HEK293 (cell line): ENCODE measurements around the gene TMEM208.

Experiments
- CTCF ChIA-PET: fragments of 350-600 bp; formaldehyde crosslinking; extraction: SDS; loops from one replicate; lab custom pipeline; 2021; ENCODE audit warnings: antibody characterized with exemption; lab: Yijun Ruan, JAX
- POLR2A ChIA-PET: fragments of 300-600 bp; formaldehyde crosslinking; extraction: SDS; loops from one replicate; lab custom pipeline; 2020; ENCODE audit warnings: antibody characterized with exemption, inconsistent platforms; lab: Yijun Ruan, JAX
- H3K27ac ChIP-seq: fragments of 200-500 bp; sonication (Bioruptor generic); 2 replicates; pipeline ENCODE4 v1.5.1; 2014; ENCODE audit warnings: low read depth, low read length, control low read depth, inconsistent platforms; ENCODE audit errors: extremely low read depth
- H3K36me3 ChIP-seq, 2 experiments: fragments of 200-500 bp in 1 of 2; sonication (Bioruptor generic) in 1 of 2; 1 replicate in 1 of 2; 2 replicates in 1 of 2; pipeline ENCODE4 v1.5.1; 2014 to 2017; ENCODE audit warnings: inconsistent platforms in 2 of 2, low read length in 2 of 2; ENCODE audit not compliant: control insufficient read depth in 2 of 2, insufficient read depth in 1 of 2
- H3K4me1 ChIP-seq: fragments of 200-500 bp; sonication (Bioruptor generic); 2 replicates; pipeline ENCODE4 v1.5.1; 2014; ENCODE audit warnings: mild to moderate bottlenecking, low read length, inconsistent platforms; ENCODE audit not compliant: control insufficient read depth, insufficient read depth
- H3K4me3 ChIP-seq: 2 replicates; pipeline ENCODE4 v1.5.1; 2011; ENCODE audit warnings: low read depth, mild to moderate bottlenecking, control low read depth, low read length, moderate library complexity
- H3K9me3 ChIP-seq: fragments of 200-500 bp; sonication (Bioruptor generic); 2 replicates; pipeline ENCODE4 v1.5.1; 2014; ENCODE audit warnings: low read depth, low read length, inconsistent platforms; ENCODE audit not compliant: control insufficient read depth, insufficient read depth
- GLI4 ChIP-seq: fragments of 450-650 bp; formaldehyde crosslinking; IDR thresholded peaks from 2 replicates; pipeline ENCODE4 v1.5.1; 2016; ENCODE audit warnings: missing biosample characterization, missing genetic modification characterization
- IKZF3 ChIP-seq: fragments of 450-650 bp; IDR thresholded peaks from 2 replicates; pipeline ENCODE4 v1.5.0; 2018; ENCODE audit warnings: missing biosample characterization, mild to moderate bottlenecking, missing genetic modification characterization, moderate library complexity
- INSM2 ChIP-seq: fragments of 450-650 bp; formaldehyde crosslinking; IDR thresholded peaks from 2 replicates; pipeline ENCODE4 v1.5.1; 2016; ENCODE audit warnings: missing biosample characterization, missing genetic modification characterization
- KLF16 ChIP-seq: fragments of 450-650 bp; formaldehyde crosslinking; IDR thresholded peaks from 2 replicates; pipeline ENCODE4 v1.5.1; 2017; ENCODE audit warnings: missing biosample characterization, missing genetic modification characterization
- KLF8 ChIP-seq: fragments of 450-650 bp; formaldehyde crosslinking; IDR thresholded peaks from 2 replicates; pipeline ENCODE4 v1.5.1; 2016; ENCODE audit warnings: missing biosample characterization, missing genetic modification characterization
- ZBTB17 ChIP-seq: fragments of 450-650 bp; formaldehyde crosslinking; IDR thresholded peaks from 2 replicates; pipeline ENCODE4 v1.5.1; 2016; ENCODE audit warnings: missing biosample characterization, missing genetic modification characterization
- ZBTB44 ChIP-seq: fragments of 450-650 bp; IDR thresholded peaks from 2 replicates; pipeline ENCODE4 v1.5.1; 2018; ENCODE audit warnings: missing biosample characterization, mild to moderate bottlenecking, missing genetic modification characterization
- ZFP41 ChIP-seq: fragments of 450-650 bp; formaldehyde crosslinking; IDR thresholded peaks from 2 replicates; pipeline ENCODE4 v1.5.1; 2016; ENCODE audit warnings: missing biosample characterization, missing genetic modification characterization, borderline replicate concordance
- ZNF112 ChIP-seq: fragments of 450-650 bp; formaldehyde crosslinking; IDR thresholded peaks from 2 replicates; pipeline ENCODE4 v1.5.0; 2017; ENCODE audit warnings: missing biosample characterization, missing genetic modification characterization
- ZNF169 ChIP-seq: fragments of 450-650 bp; formaldehyde crosslinking; IDR thresholded peaks from 2 replicates; pipeline ENCODE4 v1.5.1; 2016; ENCODE audit warnings: missing biosample characterization, missing genetic modification characterization
- ZNF211 ChIP-seq: fragments of 450-650 bp; formaldehyde crosslinking; IDR thresholded peaks from 2 replicates; pipeline ENCODE4 v1.5.1; 2016; ENCODE audit warnings: low read depth, missing biosample characterization, missing genetic modification characterization
- ZNF223 ChIP-seq: fragments of 450-650 bp; formaldehyde crosslinking; IDR thresholded peaks from 2 replicates; pipeline ENCODE4 v1.5.1; 2016; ENCODE audit warnings: missing biosample characterization, missing genetic modification characterization
- ZNF335 ChIP-seq: fragments of 450-650 bp; formaldehyde crosslinking; conservative IDR thresholded peaks from 2 replicates; pipeline ENCODE4 v1.5.1; 2016; ENCODE audit warnings: missing biosample characterization, missing genetic modification characterization
- ZNF341 ChIP-seq: fragments of 450-650 bp; formaldehyde crosslinking; IDR thresholded peaks from 2 replicates; pipeline ENCODE4; 2016; ENCODE audit warnings: low read depth, missing biosample characterization, missing genetic modification characterization
- ZNF350 ChIP-seq: fragments of 450-650 bp; formaldehyde crosslinking; IDR thresholded peaks from 2 replicates; pipeline ENCODE4 v1.5.0; 2017; ENCODE audit warnings: missing biosample characterization, mild to moderate bottlenecking, missing genetic modification characterization
- ZNF366 ChIP-seq: fragments of 450-650 bp; formaldehyde crosslinking; conservative IDR thresholded peaks from 2 replicates; pipeline ENCODE4 v1.5.1; 2016; ENCODE audit warnings: missing biosample characterization, missing genetic modification characterization
- ZNF394 ChIP-seq: fragments of 450-650 bp; formaldehyde crosslinking; IDR thresholded peaks from 2 replicates; pipeline ENCODE4 v1.5.1; 2016; ENCODE audit warnings: missing biosample characterization, missing genetic modification characterization, mild to moderate bottlenecking, moderate library complexity, borderline replicate concordance
- ZNF426 ChIP-seq: fragments of 450-650 bp; formaldehyde crosslinking; IDR thresholded peaks from 2 replicates; pipeline ENCODE4 v1.5.1; 2017; ENCODE audit warnings: missing biosample characterization, missing genetic modification characterization, mild to moderate bottlenecking, inconsistent platforms, moderate library complexity
- ZNF488 ChIP-seq: fragments of 450-650 bp; formaldehyde crosslinking; IDR thresholded peaks from 2 replicates; pipeline ENCODE4 v1.5.1; 2016; ENCODE audit warnings: missing biosample characterization, missing genetic modification characterization
- ZNF510 ChIP-seq: fragments of 450-650 bp; formaldehyde crosslinking; IDR thresholded peaks from 2 replicates; pipeline ENCODE4 v1.5.1; 2018; ENCODE audit warnings: mild to moderate bottlenecking, missing genetic modification characterization, missing biosample characterization; ENCODE audit not compliant: insufficient replicate concordance
- ZNF561 ChIP-seq: fragments of 450-650 bp; IDR thresholded peaks from 2 replicates; pipeline ENCODE4 v1.5.1; 2018; ENCODE audit warnings: missing biosample characterization, missing genetic modification characterization, borderline replicate concordance
- ZNF639 ChIP-seq: fragments of 450-650 bp; formaldehyde crosslinking; IDR thresholded peaks from 2 replicates; pipeline ENCODE4 v1.5.1; 2016; ENCODE audit warnings: missing biosample characterization, missing genetic modification characterization
- ZNF658 ChIP-seq: fragments of 450-650 bp; formaldehyde crosslinking; IDR thresholded peaks from 2 replicates; pipeline ENCODE4; 2016; ENCODE audit warnings: missing biosample characterization, missing genetic modification characterization
- ZNF776 ChIP-seq: fragments of 450-650 bp; formaldehyde crosslinking; IDR thresholded peaks from 2 replicates; pipeline ENCODE4 v1.5.0; 2017; ENCODE audit warnings: missing biosample characterization, missing genetic modification characterization, borderline replicate concordance
- TF ChIP-seq, protein P1 (sequence below): fragments of 450-650 bp; formaldehyde crosslinking; IDR thresholded peaks from 2 replicates; pipeline ENCODE4 v1.5.1; 2016; ENCODE audit warnings: missing biosample characterization, missing genetic modification characterization, low read depth
- TF ChIP-seq, protein P2 (sequence below): fragments of 450-650 bp; formaldehyde crosslinking; IDR thresholded peaks from 2 replicates; pipeline ENCODE4 v1.5.1; 2017; ENCODE audit warnings: missing biosample characterization, missing genetic modification characterization
- TF ChIP-seq, protein P3 (sequence below): fragments of 450-650 bp; formaldehyde crosslinking; IDR thresholded peaks from 2 replicates; pipeline ENCODE4 v1.5.1; 2016; ENCODE audit warnings: missing biosample characterization, missing genetic modification characterization

The TMEM208 gene

DNA sequence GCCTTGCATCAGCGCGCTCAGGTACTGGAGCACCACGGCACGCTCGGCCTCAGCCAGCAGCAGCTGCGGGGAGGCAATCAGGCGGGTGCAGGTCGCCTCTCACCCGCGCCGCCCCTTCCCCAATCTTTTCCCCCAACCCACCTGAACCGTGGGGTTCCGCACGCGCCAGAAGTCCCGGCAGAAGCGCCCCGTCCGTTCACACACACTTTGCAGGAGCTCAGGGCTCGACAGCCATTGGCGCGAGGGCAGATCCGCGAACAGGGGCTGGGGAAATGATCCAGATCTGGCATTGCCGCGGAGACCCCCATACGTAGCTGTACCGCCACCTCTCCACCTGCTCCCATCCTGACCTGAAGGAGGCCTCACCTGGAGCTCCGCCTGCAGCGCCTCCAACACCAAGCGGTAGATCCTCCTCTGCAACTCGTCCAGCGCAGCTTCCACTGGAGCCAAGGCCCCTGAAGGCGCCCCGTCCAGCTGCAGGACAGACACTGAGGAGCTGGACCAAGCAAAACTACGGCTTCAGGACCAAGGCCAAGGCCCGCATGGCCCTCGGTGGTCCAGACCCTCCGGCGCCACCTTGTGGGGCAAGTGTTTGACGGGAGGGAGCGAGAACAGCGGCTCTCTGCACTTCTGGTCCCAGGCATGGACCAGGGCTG is 41.8 kb upstream of the TMEM208 start (continued):
- TF ChIP-seq ZNF510 (no peak), ZNF223 (tag by site-specific recombination) (no peak), KLF16 (tag by site-specific recombination) (0 out of 2 replicates have a peak, but pooled peaks have one; percentile 44), ZFP41 (tag by site-specific recombination) (no peak), ZNF112 (tag by site-specific recombination) (no peak), KLF8 (tag by site-specific recombination) (no peak), GLI4 (tag by site-specific recombination) (no peak), ZNF561 (tag by site-specific recombination) (peak; percentile 44; the same call in 1 of the 2 replicates), ZNF335 (tag by site-specific recombination) (peak; percentile 61), ZNF350 (no peak), ZNF169 (no peak), ZNF488 (no peak), INSM2 (tag by site-specific recombination) (no peak), ZNF426 (no peak), ZNF211 (tag by site-specific recombination) (no peak)
- TF ChIP-seq, protein P1, sequence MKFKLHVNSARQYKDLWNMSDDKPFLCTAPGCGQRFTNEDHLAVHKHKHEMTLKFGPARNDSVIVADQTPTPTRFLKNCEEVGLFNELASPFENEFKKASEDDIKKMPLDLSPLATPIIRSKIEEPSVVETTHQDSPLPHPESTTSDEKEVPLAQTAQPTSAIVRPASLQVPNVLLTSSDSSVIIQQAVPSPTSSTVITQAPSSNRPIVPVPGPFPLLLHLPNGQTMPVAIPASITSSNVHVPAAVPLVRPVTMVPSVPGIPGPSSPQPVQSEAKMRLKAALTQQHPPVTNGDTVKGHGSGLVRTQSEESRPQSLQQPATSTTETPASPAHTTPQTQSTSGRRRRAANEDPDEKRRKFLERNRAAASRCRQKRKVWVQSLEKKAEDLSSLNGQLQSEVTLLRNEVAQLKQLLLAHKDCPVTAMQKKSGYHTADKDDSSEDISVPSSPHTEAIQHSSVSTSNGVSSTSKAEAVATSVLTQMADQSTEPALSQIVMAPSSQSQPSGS (tag by site-specific recombination): no peak
- TF ChIP-seq, protein P2, sequence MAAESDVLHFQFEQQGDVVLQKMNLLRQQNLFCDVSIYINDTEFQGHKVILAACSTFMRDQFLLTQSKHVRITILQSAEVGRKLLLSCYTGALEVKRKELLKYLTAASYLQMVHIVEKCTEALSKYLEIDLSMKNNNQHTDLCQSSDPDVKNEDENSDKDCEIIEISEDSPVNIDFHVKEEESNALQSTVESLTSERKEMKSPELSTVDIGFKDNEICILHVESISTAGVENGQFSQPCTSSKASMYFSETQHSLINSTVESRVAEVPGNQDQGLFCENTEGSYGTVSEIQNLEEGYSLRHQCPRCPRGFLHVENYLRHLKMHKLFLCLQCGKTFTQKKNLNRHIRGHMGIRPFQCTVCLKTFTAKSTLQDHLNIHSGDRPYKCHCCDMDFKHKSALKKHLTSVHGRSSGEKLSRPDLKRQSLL (tag by site-specific recombination): no peak
- TF ChIP-seq, protein P3, sequence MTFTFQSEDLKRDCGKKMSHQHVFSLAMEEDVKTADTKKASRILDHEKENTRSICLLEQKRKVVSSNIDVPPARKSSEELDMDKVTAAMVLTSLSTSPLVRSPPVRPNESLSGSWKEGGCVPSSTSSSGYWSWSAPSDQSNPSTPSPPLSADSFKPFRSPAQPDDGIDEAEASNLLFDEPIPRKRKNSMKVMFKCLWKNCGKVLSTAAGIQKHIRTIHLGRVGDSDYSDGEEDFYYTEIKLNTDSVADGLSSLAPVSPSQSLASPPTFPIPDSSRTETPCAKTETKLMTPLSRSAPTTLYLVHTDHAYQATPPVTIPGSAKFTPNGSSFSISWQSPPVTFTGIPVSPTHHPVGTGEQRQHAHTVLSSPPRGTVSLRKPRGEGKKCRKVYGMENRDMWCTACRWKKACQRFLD (tag by site-specific recombination): no peak

DNA sequence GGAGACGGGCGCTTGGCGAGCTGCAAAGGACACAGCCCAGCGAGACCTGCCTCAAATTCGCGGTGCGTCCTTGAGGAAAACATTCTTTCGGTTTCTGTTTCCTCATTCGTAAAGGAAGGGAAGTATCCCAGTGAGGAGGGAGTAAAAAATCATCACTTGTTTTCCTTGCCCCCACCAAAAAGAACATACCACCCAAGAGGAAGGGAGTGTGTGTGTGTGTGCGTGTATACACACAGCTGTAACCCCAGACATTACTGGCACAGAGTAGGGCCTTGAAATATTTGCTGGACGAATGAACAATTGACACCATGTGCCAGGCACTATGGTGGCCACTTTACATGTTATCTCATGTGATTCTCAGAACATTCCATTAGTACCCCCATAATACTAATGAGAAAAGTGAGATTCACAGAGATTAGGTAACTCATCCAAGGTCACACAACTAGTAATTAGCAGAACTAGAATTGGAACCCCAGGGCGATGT is 41.2 kb upstream of the TMEM208 start:
- ChIA-PET CTCF (interaction anchor here (0.6 to 2.6 kb wide), 24 partner anchors 9 to 344 kb away, joined by 3 to 30 read pairs (median 4); partner anchors contain the start of gene CES3), POLR2A (interaction anchor here (1.0 kb wide), 1 partner anchor 75 kb away, joined by 3 read pairs; no protein-coding TSS in a partner anchor)
- Histone ChIP-seq H3K36me3 (peaks cover 0 to 8% of the 10 kb centered on the region in 2 experiments; a peak in 1 of 3 replicates), H3K4me3 (no peak overlapping the region), H3K9me3 (no peaks in the 10 kb centered on the region), H3K27ac (no peak overlapping the region), H3K4me1 (peaks cover 9% of the 10 kb centered on the region)
- TF ChIP-seq ZBTB17 (tag by site-specific recombination): 0 out of 2 replicates have a peak, but pooled peaks have one; percentile 32
- TF ChIP-seq ZNF510: no peak
- TF ChIP-seq ZNF658 (tag by site-specific recombination): no peak
- no peak for TF ChIP-seq ZNF639 (tag by site-specific recombination)
- no peak for TF ChIP-seq IKZF3 (tag by site-specific recombination)
- 0 out of 2 replicates have a peak, but pooled peaks have one; percentile 3 for TF ChIP-seq ZNF341 (tag by site-specific recombination)
- no peak for TF ChIP-seq KLF16 (tag by site-specific recombination)
- TF ChIP-seq ZNF776 (tag by site-specific recombination): no peak
- no peak for TF ChIP-seq ZNF366 (tag by site-specific recombination)
- 0 out of 2 replicates have a peak, but pooled peaks have one; percentile 18 for TF ChIP-seq ZNF394 (tag by site-specific recombination)
- no peak for TF ChIP-seq ZBTB44
